DND-41 (cell line): ENCODE results near the gene KIF26A.

Experiments used
- ATAC-seq: fragments of 200-7000 bp; cut with Tn5 transposase; 3 replicates; pipeline ENCODE4 v1.9.1; 2021; ENCODE audit warnings: low read depth; ENCODE audit not compliant: insufficient read depth
- DNase-seq: peaks from one replicate; pipeline ENCODE4 v3.0.0-alpha.2; 2020
- H2AFZ ChIP-seq: 2 replicates; pipeline ENCODE4 v1.6.0; 2012; ENCODE audit warnings: low read depth, low read length
- H3K27ac ChIP-seq: 2 replicates; pipeline ENCODE4 v1.5.1; 2012; ENCODE audit warnings: low read length, inconsistent platforms
- H3K27me3 ChIP-seq: fragments of 200-600 bp; sonication (generic); 2 replicates; pipeline ENCODE4 v1.6.0; 2012; ENCODE audit warnings: low read length, mild to moderate bottlenecking, inconsistent platforms; ENCODE audit not compliant: insufficient read depth, poor library complexity
- H3K36me3 ChIP-seq: 2 replicates; pipeline ENCODE4 v1.5.1; 2012; ENCODE audit warnings: low read length, inconsistent platforms; ENCODE audit not compliant: insufficient read depth
- H3K4me1 ChIP-seq: 2 replicates; pipeline ENCODE4 v1.5.1; 2012; ENCODE audit warnings: mild to moderate bottlenecking, low read length; ENCODE audit not compliant: insufficient read depth
- H3K4me2 ChIP-seq: 2 replicates; pipeline ENCODE4 v1.6.0; 2012; ENCODE audit warnings: mild to moderate bottlenecking, moderate library complexity, low read length, inconsistent platforms; ENCODE audit not compliant: insufficient read depth
- H3K4me3 ChIP-seq, 2 experiments: fragments of 200-600 bp in 1 of 2; shearing (Covaris generic) in 1 of 2; 2 replicates each; pipeline ENCODE4 v1.5.1; 2012 to 2016; ENCODE audit warnings: inconsistent platforms in 2 of 2, low read length in 2 of 2, mild to moderate bottlenecking in 2 of 2, low read depth in 1 of 2, moderate library complexity in 1 of 2
- H3K79me2 ChIP-seq: 2 replicates; pipeline ENCODE4 v1.6.0; 2012; ENCODE audit warnings: low read length, inconsistent platforms; ENCODE audit not compliant: insufficient read depth
- H3K9ac ChIP-seq: 2 replicates; pipeline ENCODE4 v1.6.0; 2012; ENCODE audit warnings: low read depth, mild to moderate bottlenecking, inconsistent platforms, low read length, moderate library complexity
- H3K9me3 ChIP-seq: 2 replicates; pipeline ENCODE4 v1.5.1; 2012; ENCODE audit warnings: low read length, moderate library complexity, mild to moderate bottlenecking, inconsistent platforms; ENCODE audit not compliant: insufficient read depth, severe bottlenecking
- H4K20me1 ChIP-seq: 2 replicates; pipeline ENCODE4 v1.6.0; 2012; ENCODE audit warnings: low read length; ENCODE audit not compliant: insufficient read depth
- EZH2 ChIP-seq: IDR thresholded peaks from 3 replicates; pipeline ENCODE4 v1.6.1; 2012; ENCODE audit warnings: borderline replicate concordance, low read depth, mild to moderate bottlenecking, moderate library complexity, low read length, inconsistent platforms; ENCODE audit not compliant: severe bottlenecking
- TF ChIP-seq, protein P1 (sequence below): IDR thresholded peaks from 2 replicates; pipeline ENCODE4 v1.5.1; 2012; ENCODE audit warnings: borderline replicate concordance, low read length, moderate library complexity, mild to moderate bottlenecking; ENCODE audit not compliant: poor library complexity, severe bottlenecking; ENCODE audit errors: extremely low read depth

Gene KIF26A

DNA sequence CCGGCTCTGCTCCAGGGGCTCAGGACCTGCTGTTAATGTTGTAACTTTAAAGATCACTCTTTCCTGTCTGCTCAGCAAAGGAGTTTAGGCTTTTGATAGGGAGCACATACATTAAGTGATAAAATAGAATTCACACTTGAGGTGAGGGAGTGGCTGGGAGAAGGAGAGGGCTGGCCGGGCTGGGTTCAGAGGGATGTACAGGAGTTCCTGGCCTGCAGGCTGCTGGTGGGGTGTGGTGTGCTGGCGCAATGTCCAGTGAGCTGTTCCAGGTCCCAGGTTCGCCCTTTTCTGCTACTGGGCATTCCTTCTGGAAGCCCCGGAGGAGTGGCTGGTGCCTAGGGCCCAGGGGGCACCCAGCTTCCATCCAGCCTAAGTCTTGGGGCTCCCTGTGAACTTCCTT is 17.8 kb downstream of the KIF26A start:
- DNase-seq (no peak), ATAC-seq (no peak)
- no peak for TF ChIP-seq EZH2
- TF ChIP-seq, protein P1, sequence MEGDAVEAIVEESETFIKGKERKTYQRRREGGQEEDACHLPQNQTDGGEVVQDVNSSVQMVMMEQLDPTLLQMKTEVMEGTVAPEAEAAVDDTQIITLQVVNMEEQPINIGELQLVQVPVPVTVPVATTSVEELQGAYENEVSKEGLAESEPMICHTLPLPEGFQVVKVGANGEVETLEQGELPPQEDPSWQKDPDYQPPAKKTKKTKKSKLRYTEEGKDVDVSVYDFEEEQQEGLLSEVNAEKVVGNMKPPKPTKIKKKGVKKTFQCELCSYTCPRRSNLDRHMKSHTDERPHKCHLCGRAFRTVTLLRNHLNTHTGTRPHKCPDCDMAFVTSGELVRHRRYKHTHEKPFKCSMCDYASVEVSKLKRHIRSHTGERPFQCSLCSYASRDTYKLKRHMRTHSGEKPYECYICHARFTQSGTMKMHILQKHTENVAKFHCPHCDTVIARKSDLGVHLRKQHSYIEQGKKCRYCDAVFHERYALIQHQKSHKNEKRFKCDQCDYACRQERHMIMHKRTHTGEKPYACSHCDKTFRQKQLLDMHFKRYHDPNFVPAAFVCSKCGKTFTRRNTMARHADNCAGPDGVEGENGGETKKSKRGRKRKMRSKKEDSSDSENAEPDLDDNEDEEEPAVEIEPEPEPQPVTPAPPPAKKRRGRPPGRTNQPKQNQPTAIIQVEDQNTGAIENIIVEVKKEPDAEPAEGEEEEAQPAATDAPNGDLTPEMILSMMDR = no peak
- Histone ChIP-seq H3K79me2 (no peaks in the 10 kb centered on the region), H3K4me2 (no peak overlapping the region), H3K27me3 (no peaks in the 10 kb centered on the region), H3K9ac (no peak overlapping the region), H3K4me3 (no peak overlapping the region), H3K27ac (no peak overlapping the region), H3K4me1 (no peaks in the 10 kb centered on the region), H3K36me3 (no peaks in the 10 kb centered on the region), H2AFZ (no peak overlapping the region), H4K20me1 (no peaks in the 10 kb centered on the region), H3K9me3 (no peaks in the 10 kb centered on the region)

DNA sequence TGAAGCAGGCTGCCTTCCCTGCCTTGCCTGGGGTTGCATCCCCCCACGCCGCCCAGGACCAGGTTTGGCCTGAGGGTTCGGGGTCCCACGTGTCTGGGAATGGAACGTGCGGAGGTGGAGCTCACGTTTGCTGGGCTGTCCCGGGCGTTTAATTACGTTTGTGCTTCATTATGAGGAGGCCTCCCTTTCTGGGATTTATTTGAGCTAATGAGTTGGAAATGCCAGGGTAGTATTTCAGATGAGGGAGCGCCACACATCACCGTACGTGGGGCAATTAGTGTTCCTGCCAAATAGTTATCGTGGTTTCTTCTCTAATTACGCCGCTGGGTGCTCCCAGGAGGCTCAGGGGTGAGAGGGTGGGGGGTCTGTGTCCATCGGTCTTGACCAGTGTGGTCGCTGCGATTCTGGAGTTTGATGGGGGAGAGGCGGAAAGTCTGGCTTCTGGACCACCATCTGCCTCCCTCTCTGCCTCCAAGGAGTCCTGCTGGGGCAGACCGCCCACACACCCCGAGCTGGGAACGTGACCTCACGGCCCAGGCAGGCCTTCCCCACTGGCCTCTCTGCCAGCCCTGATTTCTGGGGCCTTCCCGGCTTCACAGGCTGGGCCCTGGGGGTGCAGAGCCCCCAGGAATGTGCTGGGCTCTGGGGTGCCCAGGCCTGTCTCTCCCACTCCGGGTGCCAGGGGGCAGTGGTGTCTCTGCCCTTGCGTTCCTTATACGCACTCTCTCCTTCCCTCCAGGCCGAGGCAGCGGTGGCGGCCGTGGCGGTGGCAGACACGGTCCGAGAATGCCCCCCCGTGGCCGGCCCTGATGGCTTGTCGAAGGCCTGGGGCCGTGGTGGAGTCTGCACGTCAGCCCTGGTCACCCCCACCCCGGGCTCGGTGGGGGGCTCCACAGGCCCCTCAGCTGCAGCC is 18.9 kb downstream of the KIF26A start:
- H3K9ac ChIP-seq = no peak overlapping the region
- H2AFZ ChIP-seq = no peak overlapping the region
- H3K36me3 ChIP-seq = no peaks in the 10 kb centered on the region
- no peak overlapping the region for H3K4me2 ChIP-seq
- H3K4me1 ChIP-seq = no peaks in the 10 kb centered on the region
- no peaks in the 10 kb centered on the region for H3K9me3 ChIP-seq
- DNase-seq (no peak), ATAC-seq (no peak)
- no peaks in the 10 kb centered on the region for H3K27me3 ChIP-seq
- no peak overlapping the region for H3K4me3 ChIP-seq
- H4K20me1 ChIP-seq = no peaks in the 10 kb centered on the region
- TF ChIP-seq, protein P1 = no peak
- TF ChIP-seq EZH2 = no peak
- no peak overlapping the region for H3K27ac ChIP-seq
- no peaks in the 10 kb centered on the region for H3K79me2 ChIP-seq

DNA sequence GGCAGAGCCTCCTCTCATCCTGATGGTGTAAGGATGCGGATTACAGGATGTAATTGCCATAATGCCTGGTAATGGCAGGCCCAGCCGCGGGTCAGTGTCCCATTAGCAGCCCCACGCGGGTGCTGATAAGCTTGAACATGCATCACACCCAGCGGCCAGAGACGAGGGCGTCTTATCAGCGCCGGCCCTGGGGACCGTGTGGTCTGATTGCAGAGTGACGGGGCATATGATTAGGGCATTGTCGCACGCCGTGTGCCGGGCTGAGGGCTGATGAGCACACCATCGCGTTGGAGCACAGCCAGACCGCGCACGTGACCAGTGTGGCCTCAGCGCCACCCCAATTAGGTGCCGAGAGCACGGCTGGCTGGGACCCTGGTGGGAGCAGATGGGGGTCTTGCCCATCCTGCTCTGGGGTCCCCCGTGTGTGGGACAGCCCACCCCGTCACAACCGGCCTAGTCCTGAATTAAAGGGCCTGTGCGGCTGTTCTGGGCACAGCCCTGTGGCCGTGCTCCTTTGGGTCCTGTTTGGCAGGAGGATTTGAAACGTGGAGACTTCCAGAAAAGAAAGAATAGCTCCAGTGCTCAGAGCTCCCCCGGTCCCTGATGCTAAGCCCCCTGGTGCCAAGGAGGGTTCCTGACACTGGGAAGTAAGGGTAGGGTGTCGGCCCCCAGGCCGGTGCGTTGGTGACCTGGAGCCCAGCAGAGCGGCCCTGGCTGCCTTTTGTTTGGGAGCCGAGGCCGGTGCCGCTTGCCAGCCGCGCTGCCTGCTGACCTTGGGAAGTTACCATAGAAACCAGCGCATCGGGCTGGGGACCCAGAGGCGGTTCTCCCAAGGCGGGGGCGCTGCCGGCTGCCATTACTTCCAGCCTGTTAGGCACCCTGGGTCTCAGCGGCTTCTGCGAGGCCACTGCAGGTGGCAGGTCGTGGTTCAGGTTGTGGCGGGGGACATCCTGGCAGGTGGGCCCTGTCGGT is 20.7 kb downstream of the KIF26A start:
- Histone ChIP-seq H2AFZ (no peak overlapping the region), H3K79me2 (no peaks in the 10 kb centered on the region), H3K36me3 (no peaks in the 10 kb centered on the region), H3K4me2 (no peak overlapping the region), H3K9ac (no peak overlapping the region), H3K9me3 (no peaks in the 10 kb centered on the region), H3K4me3 (no peak overlapping the region), H3K27ac (no peak overlapping the region), H3K4me1 (no peaks in the 10 kb centered on the region), H3K27me3 (no peaks in the 10 kb centered on the region), H4K20me1 (no peaks in the 10 kb centered on the region; the same call in 1 of the 2 replicates)
- TF ChIP-seq EZH2 = no peak
- TF ChIP-seq, protein P1 = no peak
- DNase-seq (no peak), ATAC-seq (no peak)
